OCI-LY7 (cell line): ENCODE data around the gene ARFGAP3.

Experiments
- CTCF ChIP-seq: fragments of 200-600 bp; sonication (generic); conservative IDR thresholded peaks from 2 replicates; pipeline ENCODE4 v1.5.1; 2014; ENCODE audit warnings: mild to moderate bottlenecking, antibody characterized with exemption, low read length, moderate library complexity, mixed read lengths
- EZH2phosphoT487 ChIP-seq: fragments of 200-600 bp; sonication (generic); IDR thresholded peaks from 2 replicates; pipeline ENCODE4 v1.6.1; 2018; ENCODE audit warnings: low read depth, borderline replicate concordance, mild to moderate bottlenecking, mixed run types, antibody characterized with exemption, low read length, moderate library complexity, mixed read lengths

GRCh38 chr22:42869463-42869862 is 12.4 kb upstream of the ARFGAP3 start:
- no peak for TF ChIP-seq CTCF
- no peak for TF ChIP-seq EZH2phosphoT487
